GM06990 (cell line): ENCODE measurements around the gene MYO6.

Experiments
- DNase-seq: peaks from one replicate; pipeline ENCODE4 v3.0.0-alpha.2; 2011; ENCODE audit not compliant: insufficient read length; ENCODE audit errors: extremely low read depth
- H3K27me3 ChIP-seq: replicated peaks from 2 replicates; pipeline ENCODE4 v1.6.0; 2011; ENCODE audit warnings: low read length; ENCODE audit not compliant: control insufficient read depth, insufficient read depth
- H3K36me3 ChIP-seq: 2 replicates; pipeline ENCODE4 v1.5.1; 2011; ENCODE audit warnings: low read length; ENCODE audit not compliant: control insufficient read depth, insufficient read depth
- H3K4me3 ChIP-seq: replicated peaks from 2 replicates; pipeline ENCODE4 v1.5.1; 2011; ENCODE audit warnings: low read depth, mild to moderate bottlenecking, control low read depth, low read length
- TF ChIP-seq, protein P1 (sequence below): IDR thresholded peaks from 2 replicates; pipeline ENCODE4 v1.5.1; 2011; ENCODE audit warnings: low read length, control low read depth, mild to moderate bottlenecking, inconsistent platforms; ENCODE audit not compliant: insufficient read depth, poor library complexity, severe bottlenecking

Gene MYO6

GRCh38 chr6:75818098-75818855 lies 69.2 kb downstream of the MYO6 start:
- no peaks in the 10 kb centered on the region; the same call in 1 of the 2 replicates for H3K36me3 ChIP-seq
- no peaks in the 10 kb centered on the region for H3K27me3 ChIP-seq
- DNase-seq = no peak
- TF ChIP-seq, protein P1, sequence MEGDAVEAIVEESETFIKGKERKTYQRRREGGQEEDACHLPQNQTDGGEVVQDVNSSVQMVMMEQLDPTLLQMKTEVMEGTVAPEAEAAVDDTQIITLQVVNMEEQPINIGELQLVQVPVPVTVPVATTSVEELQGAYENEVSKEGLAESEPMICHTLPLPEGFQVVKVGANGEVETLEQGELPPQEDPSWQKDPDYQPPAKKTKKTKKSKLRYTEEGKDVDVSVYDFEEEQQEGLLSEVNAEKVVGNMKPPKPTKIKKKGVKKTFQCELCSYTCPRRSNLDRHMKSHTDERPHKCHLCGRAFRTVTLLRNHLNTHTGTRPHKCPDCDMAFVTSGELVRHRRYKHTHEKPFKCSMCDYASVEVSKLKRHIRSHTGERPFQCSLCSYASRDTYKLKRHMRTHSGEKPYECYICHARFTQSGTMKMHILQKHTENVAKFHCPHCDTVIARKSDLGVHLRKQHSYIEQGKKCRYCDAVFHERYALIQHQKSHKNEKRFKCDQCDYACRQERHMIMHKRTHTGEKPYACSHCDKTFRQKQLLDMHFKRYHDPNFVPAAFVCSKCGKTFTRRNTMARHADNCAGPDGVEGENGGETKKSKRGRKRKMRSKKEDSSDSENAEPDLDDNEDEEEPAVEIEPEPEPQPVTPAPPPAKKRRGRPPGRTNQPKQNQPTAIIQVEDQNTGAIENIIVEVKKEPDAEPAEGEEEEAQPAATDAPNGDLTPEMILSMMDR = no peak
- no peak overlapping the region for H3K4me3 ChIP-seq

DNA sequence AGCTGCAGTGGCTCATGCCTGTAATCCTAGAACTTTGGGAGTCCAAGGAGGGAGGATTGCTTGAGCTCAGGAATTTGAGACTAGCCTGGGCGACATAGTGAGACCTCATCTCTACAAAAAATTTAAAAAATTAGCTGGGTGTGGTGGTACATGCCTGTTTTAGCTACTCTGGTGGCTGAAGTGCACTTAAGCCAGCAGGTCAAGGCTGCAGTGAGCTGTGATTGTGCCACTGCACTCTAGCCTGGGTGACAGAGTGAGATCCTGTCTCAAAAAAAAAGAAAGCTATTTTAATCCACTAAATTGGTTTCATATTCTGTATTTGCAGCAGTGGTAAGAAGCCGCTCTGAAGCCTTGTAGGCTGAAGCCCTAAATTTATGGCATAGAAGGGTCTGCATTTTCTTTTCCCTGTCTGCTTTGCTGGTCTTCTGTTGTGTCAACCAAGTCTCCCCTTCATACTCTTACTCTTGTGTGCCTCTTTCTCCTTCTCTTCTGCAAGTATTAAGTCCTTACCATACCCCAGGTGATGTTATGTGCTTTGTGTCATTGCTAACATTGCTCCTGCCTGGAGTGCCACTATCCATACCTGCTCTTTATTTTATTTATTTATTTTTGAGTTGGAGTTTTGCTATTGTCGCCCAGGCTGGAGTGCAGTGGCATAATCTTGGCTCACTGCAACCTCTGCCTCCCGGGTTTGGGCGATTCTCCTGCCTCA lies 70.9 kb downstream of the MYO6 start:
- TF ChIP-seq, protein P1 = no peak
- no peaks in the 10 kb centered on the region for H3K36me3 ChIP-seq

DNA sequence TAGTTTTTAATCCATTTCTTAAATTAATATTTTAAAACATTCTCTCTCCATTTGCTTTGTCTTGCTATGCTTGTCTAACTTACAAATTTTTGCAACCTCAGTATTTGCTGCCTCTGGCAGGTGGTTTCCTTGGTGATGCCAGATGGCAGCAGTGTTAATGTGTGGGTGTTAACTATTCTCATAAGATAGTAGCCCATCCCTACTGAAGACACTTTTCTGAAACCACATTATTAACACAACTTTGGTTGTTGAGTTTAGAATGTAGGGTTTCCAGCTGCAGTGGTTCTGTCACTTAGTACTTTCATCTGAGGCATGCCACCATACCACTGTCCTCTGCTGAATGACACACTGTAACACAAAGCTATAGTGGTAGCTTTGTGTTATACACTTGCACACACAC lies 75.1 kb downstream of the MYO6 start:
- no peak overlapping the region for H3K4me3 ChIP-seq
- DNase-seq = peak; percentile 3
- H3K36me3 ChIP-seq = no peaks in the 10 kb centered on the region
- TF ChIP-seq, protein P1 = no peak
- H3K27me3 ChIP-seq = no peaks in the 10 kb centered on the region

More for the DNA sequence above, 70.9 kb downstream of the MYO6 start:
- no peak for DNase-seq
- H3K27me3 ChIP-seq = no peaks in the 10 kb centered on the region
- H3K4me3 ChIP-seq = no peak overlapping the region

GRCh38 chr6:75827163-75827562 lies 78.1 kb downstream of the MYO6 start:
- Histone ChIP-seq H3K36me3 (no peaks in the 10 kb centered on the region), H3K27me3 (no peaks in the 10 kb centered on the region), H3K4me3 (no peak overlapping the region)
- TF ChIP-seq, protein P1 = no peak
- DNase-seq = no peak

GRCh38 chr6:75830959-75831885 lies 82.2 kb downstream of the MYO6 start:
- Histone ChIP-seq H3K4me3 (no peak overlapping the region), H3K27me3 (no peaks in the 10 kb centered on the region), H3K36me3 (no peaks in the 10 kb centered on the region)
- TF ChIP-seq, protein P1 = no peak
- peak; percentile 16 for DNase-seq
